Activated T-helper 1 cell treated with anti-CD3 and anti-CD28 coated beads, Interleukin-2, amount 50 U/mL, for 16 hours (primary cell): ENCODE measurements around the gene LRRC1.

Experiments
- DNase-seq, 2 donors: peaks; one replicate each; pipeline ENCODE4 v3.0.0-alpha.2; 2020; ENCODE audit warnings: low read depth in 1 of 2, low spot score in 1 of 2

LRRC1 gene

DNA sequence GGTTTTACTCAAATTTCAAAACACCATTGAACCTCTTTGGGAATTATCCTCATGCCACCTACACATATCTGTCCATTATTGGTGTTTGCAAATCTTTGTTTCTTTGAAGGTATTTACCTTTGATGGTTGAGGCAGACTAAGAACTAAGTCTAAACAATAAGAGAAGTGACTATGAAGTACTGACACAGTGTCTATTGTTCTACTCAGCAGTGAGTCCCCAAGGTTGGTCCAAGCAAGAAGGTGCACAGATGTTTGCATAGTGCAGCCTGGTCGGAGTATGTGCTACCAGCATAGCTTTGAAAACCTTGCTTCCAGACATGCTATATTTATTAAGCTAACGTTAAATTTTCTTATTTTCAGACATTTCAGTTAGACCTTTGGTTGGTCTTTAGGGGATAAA lies 19.5 kb downstream of the LRRC1 start:
- no peak for DNase-seq

- no peak for DNase-seq
Observed at GRCh38 chr6:53815381-53816119, 20.7 kb downstream of the LRRC1 start.

- DNase-seq = no peak
Observed at GRCh38 chr6:53818858-53819609, 24.2 kb downstream of the LRRC1 start.

- DNase-seq = no peak
Observed at GRCh38 chr6:53822401-53823125, 27.8 kb downstream of the LRRC1 start.

DNA sequence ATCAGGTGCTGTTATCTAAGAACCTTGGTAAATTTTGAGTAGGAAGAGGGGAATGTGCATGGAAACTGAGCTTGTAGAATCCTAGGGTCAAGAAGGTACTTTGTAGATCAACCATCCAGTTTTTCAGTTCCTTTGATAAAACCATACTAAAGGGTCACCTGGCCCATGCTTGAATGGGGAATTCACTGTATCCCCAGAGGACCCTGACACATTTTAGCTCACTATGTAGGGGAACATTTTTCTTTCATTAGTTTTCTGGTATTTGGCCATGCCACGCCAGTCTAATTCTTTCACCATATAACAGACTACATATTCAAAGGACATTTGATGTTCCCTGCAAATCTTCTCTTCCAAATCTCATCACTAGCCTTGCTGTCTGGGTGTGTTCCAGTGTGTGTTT lies 29.9 kb downstream of the LRRC1 start:
- DNase-seq = no peak

GRCh38 chr6:53825532-53826321 lies 30.9 kb downstream of the LRRC1 start:
- no peak for DNase-seq

- no peak for DNase-seq
Observed at GRCh38 chr6:53827531-53827930, 32.7 kb downstream of the LRRC1 start.

- no peak for DNase-seq
Observed at GRCh38 chr6:53828215-53828614, 33.4 kb downstream of the LRRC1 start.

GRCh38 chr6:53828966-53829697 lies 34.3 kb downstream of the LRRC1 start:
- no peak for DNase-seq

DNA sequence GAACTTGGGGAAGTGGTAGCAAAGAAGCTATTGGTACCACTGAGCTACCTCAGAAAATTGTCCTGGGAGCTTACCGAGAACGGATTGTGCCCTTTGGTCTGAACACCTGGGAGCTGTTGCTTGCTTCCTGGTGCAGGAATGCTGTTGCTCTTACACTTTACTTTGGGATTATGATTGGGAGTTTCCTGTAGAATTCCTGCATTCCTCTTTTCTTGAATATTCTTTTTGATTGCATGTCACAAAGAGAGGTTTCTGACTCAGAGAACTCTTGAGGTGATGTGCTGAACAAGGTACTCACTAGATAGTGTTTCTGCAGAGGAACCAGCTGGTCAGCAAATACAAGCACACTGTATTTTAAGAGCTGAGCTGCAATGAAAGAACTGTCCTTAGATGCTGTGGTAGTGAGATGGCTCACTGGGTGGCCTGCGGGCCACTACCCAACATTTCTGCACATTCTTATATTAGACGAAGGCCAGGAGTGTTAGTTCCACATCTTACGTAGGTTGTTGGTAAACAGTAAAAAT lies 35.0 kb downstream of the LRRC1 start:
- no peak for DNase-seq

- no peak for DNase-seq
Observed at GRCh38 chr6:53830366-53830765, 35.6 kb downstream of the LRRC1 start.

DNA sequence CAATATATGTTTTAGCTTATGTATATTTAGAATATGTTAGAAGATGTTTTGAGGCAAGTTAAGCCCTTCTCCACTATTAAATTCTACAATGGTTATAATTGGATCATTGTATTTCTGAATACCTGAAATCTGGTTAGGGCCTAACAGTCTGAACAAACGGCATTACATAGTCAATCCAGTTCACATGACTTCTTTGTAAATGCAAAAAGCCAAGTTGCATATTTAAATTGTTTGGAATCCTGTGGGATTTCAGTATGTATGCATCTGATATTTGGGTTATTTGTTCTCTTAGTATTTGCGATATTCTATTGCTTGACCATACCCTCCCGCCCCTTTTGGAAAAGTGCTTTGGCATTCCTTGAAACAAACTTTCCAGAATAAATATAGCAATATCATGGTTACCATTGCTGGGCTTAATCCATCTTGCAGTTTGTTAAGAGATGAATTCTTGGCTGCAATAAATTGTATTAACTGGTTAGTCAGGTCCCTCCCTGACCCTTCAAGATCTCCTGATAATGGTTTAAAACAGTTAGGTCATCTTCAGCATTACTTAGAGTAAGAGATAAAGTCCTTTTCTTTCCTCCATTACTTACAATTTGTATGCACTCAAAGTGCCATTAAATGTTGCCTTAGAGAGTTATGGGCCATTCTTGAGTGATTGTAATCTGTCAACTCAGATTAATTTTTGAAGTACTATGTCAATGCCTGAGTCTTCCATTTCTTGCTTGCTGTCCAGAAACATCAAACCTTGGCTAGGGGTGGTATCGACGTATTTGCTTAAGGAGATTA lies 36.5 kb downstream of the LRRC1 start:
- DNase-seq = no peak

- DNase-seq = no peak
Observed at GRCh38 chr6:53831936-53832660, 37.3 kb downstream of the LRRC1 start.

GRCh38 chr6:53833155-53833554 lies 38.4 kb downstream of the LRRC1 start:
- DNase-seq = no peak

DNA sequence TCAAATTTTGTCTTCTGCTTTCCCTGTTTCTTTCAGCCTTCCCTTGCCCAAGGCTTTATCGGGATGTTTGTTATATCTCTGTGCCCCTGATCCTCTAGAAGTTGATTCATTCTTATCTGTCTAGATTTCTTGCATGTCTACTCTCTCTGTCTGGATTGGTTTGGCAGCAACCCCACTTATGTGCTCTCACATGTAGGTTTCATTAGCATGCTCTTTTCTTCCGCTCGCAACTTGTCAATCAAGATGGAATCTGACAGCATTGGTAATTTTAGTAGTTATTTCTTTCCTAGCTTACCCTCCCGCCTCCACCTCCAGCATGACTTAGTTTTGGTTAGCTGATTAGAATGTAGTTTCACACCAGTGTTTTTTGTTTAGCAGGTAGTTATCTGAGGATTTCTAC lies 39.3 kb downstream of the LRRC1 start:
- DNase-seq = no peak

DNA sequence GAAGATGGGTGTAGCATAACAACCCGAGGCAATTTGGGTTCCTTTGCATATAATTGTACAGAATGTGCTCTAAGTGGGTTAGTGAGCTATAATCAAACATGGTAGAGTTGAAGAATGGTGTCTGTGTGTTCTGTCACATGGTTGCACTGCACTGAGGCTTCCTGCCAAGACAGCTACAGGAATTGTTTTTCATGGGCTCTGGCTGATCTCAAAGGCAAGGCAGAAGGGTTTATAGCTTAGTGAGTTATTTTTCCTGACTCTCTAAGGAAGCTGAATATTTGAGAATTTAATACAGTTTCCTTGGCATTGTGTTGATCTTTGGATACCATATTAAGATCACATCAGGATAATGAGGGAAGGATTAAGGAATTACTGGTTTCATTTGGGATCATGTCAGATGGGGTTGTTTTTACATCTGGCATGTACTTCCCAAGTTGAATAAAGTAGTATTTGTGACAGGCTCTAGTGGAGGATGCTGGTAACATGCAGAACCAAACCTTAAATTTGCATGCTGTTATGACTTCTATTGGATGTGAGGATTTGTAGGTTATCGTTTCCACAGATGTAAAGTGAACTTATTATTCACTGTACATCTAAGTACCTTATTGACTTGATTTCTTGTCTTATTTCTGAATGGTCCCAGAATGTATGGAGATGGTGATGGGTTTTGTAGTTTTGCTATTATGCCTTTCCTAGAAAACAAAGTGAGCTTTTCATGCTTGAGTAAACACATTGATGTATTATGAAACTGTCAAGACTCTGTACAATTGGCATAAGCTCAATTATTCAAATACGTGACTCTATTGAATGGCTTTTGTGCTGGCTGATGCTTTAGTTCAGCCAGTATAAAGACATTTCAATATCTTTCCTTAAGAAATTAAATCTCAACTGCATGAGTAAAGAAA lies 43.3 kb downstream of the LRRC1 start:
- DNase-seq = no peak

GRCh38 chr6:53840027-53840426 lies 45.2 kb downstream of the LRRC1 start:
- DNase-seq = no peak
